HS-27A (cell line): ENCODE results near the gene ZNF470.

Experiments used
- DNase-seq: peaks from one replicate; pipeline ENCODE4 v3.0.0-alpha.2; 2012; ENCODE audit warnings: low read depth, missing footprints

The ZNF470 gene

DNA sequence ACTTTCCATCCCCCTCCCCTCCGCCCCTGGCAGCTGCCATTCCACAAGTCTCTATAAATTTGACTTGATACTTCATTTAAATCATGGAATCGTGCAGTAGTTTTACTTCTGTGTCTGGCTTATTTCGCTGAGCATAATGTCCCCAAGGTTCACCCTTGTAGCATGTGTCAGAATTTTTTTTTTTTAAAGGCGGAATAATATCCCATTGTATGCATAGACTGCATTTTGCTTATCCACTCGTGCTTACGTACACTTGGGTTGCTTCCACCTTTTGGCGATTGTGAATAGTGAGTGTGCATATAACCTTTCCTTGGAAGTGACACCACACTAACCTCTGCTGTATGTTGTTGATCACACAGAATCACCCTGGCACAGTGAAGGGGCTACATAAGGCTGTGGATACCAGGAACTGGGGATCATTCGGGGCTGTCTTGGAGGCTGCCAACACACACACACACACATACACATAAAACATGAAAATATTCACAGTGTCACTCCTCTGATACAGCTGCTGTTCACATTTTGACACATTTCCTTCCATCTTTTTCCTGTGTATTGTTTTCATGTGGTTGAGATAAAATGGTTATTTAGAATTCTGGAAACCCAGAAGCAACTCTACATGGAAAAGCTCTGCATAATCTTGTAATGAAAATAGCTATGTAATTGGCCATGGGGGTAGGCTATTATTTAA, 41.2 kb downstream of the ZNF470 start:
- DNase-seq = no peak

DNA sequence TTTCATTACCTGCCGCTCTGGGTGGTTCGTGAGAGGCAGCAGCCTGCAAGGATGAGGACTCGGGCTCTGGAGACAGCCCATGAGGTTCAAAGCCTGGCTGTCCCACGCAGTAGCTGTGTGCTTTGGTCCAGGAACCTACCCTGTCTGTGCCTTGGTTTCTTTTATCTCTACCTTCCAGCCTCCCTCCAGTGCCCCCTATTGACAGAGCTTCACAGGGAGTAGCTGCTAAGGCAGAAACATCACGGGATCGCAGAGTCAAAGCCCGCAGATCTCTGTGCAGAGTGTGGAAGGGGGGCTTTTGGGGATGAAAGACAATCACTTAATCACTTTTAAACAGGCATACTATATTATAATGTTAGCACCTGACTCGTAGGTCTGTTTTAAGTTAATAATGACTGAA, 44.0 kb downstream of the ZNF470 start:
- no peak for DNase-seq

DNA sequence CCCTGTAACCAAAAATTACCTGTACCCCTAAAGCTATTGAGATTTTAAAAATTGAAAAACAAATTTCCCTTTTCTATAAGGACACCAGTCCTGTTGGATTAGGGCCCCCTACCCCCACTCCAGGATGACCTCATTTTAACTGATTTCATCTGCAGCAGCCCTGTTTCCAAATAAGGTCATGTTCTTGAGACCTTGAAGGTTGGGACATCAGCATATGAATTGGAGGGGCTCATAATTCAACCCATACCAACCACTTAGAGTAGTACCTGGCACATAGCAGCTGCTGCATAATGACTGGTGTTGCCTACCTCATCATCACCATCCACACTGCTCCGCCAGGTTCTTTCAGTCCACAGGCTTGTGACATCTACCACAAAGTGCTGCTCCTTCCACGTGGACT, 45.5 kb downstream of the ZNF470 start:
- no peak for DNase-seq

DNA sequence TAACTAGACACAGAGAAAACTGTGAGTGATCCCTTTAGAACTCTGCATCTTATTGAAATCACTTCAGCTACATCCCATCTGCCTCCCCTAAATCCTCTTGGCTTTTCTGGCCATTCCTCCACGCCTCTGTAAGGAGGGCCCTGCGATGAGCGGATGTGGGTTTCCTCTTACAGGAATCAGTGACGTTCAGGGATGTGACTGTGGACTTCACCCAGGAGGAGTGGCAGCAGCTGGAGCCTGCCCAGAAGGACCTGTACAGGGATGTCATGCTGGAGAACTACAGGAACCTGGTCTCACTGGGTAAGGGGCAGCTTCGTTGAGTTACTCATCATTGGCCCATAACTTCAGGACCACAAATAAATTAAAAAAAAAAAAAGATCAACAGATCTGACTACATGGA, 46.4 kb downstream of the ZNF470 start:
- no peak for DNase-seq

DNA sequence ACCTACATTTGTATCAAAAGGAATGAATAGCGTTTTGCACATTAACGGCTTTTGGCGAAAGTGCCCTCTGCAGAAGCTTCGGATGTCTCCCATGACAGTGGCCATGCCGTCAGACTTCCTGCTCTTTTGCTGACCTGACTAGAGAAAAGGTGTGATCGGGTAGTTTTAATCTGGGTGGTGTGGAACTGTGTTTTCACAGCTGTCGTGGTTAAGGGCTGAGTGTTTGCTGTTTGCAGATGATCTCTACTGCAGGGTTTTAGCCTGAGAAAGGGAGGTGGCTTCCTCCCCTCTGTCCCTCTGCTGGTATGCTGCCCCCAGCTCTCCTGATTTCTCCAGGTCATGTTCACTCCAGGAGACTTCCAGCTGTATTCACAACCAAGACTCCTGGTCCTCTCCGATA, 50.3 kb downstream of the ZNF470 start:
- DNase-seq = no peak

DNA sequence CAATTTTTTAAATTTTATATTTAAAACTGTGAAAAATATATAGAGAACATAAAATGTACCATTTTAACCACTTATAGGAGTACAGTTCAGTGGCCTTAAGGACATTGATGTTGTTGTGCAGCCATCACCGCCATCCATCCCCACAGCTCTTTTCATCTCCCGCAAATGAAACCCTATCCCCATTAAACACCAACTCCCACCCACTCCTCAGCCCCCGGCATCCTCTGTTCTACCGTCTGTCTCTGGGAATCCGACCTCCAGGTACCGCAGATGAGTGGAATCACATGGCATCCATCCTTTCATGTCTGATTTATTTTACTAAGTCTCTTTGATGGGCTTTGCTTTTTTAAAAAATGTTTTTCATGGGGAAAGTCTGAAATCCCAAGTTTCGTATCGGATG, 51.9 kb downstream of the ZNF470 start:
- no peak for DNase-seq

DNA sequence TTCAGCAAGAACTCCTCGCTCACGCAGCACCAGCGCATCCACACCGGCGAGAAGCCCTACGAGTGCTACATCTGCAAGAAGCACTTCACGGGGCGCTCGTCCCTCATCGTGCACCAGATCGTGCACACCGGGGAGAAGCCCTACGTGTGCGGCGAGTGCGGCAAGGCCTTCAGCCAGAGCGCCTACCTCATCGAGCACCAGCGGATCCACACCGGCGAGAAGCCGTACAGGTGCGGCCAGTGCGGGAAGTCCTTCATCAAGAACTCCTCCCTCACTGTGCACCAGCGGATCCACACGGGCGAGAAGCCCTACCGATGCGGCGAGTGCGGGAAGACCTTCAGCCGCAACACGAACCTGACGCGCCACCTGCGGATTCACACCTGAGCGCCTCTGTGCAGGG, 55.1 kb downstream of the ZNF470 start:
- no peak for DNase-seq

DNA sequence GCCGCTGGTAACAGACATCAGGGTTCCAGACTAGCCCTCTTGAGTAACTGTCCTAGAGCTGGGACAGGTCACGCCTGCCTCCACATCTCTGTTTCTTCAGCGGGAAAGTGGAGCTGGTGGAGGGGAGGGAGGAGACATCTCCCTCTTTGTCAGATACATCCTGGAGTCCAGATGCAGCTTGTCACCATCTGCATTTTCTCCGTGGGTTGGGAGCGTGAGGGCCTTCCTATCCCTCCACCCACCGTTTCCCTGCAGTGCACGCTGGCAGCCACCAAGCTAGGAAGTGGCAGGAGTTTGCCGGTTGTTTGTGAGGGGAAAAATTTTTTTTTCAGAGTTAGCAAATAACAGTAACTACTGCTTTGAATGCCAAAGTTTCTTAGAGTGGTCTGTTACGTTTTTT, 55.7 kb downstream of the ZNF470 start:
- no peak for DNase-seq

DNA sequence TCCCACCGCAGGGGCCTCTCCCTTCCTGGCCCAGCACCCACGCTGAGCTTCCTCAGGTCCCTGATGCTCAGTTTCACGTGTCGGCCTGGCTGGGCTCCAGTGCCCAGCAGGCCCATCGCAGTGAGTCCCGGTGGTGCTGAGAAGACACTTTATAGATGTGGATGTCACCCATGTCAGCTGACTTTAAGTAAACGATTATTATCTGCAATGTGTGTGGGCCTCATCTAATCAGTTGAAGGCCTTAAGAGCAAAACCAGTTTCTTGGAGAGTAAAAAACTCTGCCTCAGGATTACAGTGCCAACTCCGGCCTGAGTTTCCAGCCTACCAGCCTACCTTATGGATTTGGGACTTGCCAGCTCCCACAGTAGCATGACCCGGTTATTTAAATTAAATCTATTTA, 58.4 kb downstream of the ZNF470 start:
- DNase-seq = no peak

DNA sequence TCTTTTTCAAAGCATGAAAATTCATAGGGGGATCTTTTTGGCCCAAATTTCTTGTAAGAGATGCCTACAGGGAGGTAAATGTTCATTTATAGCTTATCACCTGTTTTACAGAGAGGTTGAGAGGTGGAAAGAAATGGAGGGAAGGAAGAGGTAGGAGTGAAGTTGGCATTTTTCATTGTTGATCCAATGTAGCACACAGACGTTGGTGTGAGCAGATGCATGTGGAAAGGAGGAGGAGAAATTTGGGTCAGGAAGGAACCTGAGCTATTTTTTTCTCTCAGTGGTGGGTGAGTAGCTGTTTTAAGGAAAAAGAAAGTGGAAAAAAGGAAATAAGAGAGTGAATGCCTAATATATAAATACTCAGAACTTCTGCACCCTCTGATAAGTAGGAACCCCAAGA, 65.8 kb downstream of the ZNF470 start:
- DNase-seq = no peak

DNA sequence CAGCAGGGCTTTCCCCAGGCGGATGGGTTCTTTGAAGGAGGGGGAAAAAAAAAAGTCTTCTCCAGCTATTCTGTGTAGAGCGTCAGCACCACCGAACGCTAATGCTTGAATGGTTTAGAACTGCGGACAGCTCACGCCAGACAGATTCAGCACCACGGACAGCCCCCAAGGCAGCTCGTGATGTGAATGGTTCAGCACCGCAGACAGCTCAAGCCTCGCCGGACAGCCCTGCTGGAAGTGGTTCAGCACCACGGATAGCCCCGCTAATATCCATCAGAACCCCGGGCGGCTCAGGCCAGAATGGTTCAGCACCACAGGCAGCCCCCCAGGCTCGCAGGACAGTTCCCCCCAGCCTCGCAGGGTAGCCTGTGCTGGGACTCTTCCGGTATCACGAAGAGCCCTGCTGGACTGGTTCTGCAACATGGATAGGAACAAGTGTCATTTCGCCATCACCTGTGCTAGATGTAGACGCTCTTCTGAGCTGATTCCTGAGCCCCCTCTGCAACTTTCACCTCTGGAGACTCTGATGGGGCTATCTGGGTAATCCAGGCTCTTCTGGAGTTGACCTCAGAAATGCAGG, 70.8 kb downstream of the ZNF470 start:
- peak; percentile 3 for DNase-seq
